Liver (tissue), 9 donors: ENCODE results near the gene CFAP99. TPM values are rescaled to one million over a fixed set of nuclear protein-coding genes. Genes with fewer than 3 reads are reported as not detected.

Experiments used
- DNase-seq: peaks from one replicate; pipeline ENCODE4 v3.0.0-alpha.2; 2017; ENCODE audit warnings: low spot score
- H3K27ac ChIP-seq, 2 donors: one replicate each; pipeline ENCODE4 v1.7.0; 2013; ENCODE audit warnings: inconsistent platforms in 2 of 2, low read length in 2 of 2, control low read depth in 1 of 2, low read depth in 1 of 2, mild to moderate bottlenecking in 1 of 2
- H3K27me3 ChIP-seq, 4 donors: one replicate each; pipeline versions ENCODE4 v1.6.1 to v1.7.0; 2013; ENCODE audit warnings: low read length in 3 of 4, inconsistent platforms in 1 of 4, mild to moderate bottlenecking in 1 of 4, moderate library complexity in 1 of 4; ENCODE audit not compliant: control insufficient read depth in 4 of 4, insufficient read depth in 4 of 4
- H3K36me3 ChIP-seq, 4 donors: one replicate each; pipeline versions ENCODE4 v1.6.1 to v1.7.0; 2013; ENCODE audit warnings: low read length in 3 of 4, mild to moderate bottlenecking in 3 of 4, low read depth in 1 of 4, moderate library complexity in 1 of 4; ENCODE audit not compliant: control insufficient read depth in 4 of 4, insufficient read depth in 3 of 4
- H3K4me1 ChIP-seq, 4 donors: one replicate each; pipeline versions ENCODE4 v1.6.1 to v1.7.0; 2013; ENCODE audit warnings: low read length in 3 of 4, mild to moderate bottlenecking in 3 of 4, moderate library complexity in 1 of 4; ENCODE audit not compliant: control insufficient read depth in 4 of 4, insufficient read depth in 4 of 4
- H3K4me3 ChIP-seq, 3 donors: one replicate each; pipeline versions ENCODE4 v1.6.1 to v1.7.0; 2013; ENCODE audit warnings: low read length in 3 of 3, control low read depth in 1 of 3, low read depth in 1 of 3, mild to moderate bottlenecking in 1 of 3
- H3K9ac ChIP-seq, 2 donors: one replicate each; pipeline ENCODE4 v1.7.0; 2013; ENCODE audit warnings: low read length in 2 of 2, mild to moderate bottlenecking in 2 of 2, moderate library complexity in 2 of 2, control low read depth in 1 of 2, low read depth in 1 of 2
- H3K9me3 ChIP-seq, 4 donors: one replicate each; pipeline versions ENCODE4 v1.6.1 to v1.7.0; 2013; ENCODE audit warnings: low read length in 3 of 4; ENCODE audit not compliant: control insufficient read depth in 4 of 4
- EGR1 ChIP-seq, 2 donors: IDR thresholded peaks; 2 replicates each; pipeline ENCODE4 v1.6.1; 2016 to 2018; ENCODE audit warnings: antibody characterized with exemption in 2 of 2, low read depth in 2 of 2
- FOXA1 ChIP-seq: IDR thresholded peaks from 2 replicates; pipeline ENCODE4 v1.6.1; 2016; ENCODE audit warnings: antibody characterized with exemption
- GABPA ChIP-seq, 2 donors: IDR thresholded peaks in 1 of 2; conservative IDR thresholded peaks in 1 of 2; 2 replicates each; pipeline ENCODE4 v1.6.1; 2016; ENCODE audit warnings: antibody characterized with exemption in 2 of 2, mild to moderate bottlenecking in 1 of 2, moderate library complexity in 1 of 2
- HNF4G ChIP-seq: IDR thresholded peaks from 2 replicates; pipeline ENCODE4 v1.6.1; 2016; ENCODE audit warnings: antibody characterized with exemption
- JUND ChIP-seq, 2 donors: IDR thresholded peaks; 2 replicates each; pipeline ENCODE4 v1.6.1; 2016; ENCODE audit warnings: antibody characterized with exemption in 2 of 2
- NR2F2 ChIP-seq: IDR thresholded peaks from 2 replicates; pipeline ENCODE4 v1.6.1; 2016; ENCODE audit warnings: antibody characterized with exemption
- RAD21 ChIP-seq, 2 donors: IDR thresholded peaks; 2 replicates each; pipeline ENCODE4 v1.6.1; 2016; ENCODE audit warnings: antibody characterized with exemption in 2 of 2, mild to moderate bottlenecking in 2 of 2
- RXRA ChIP-seq, 2 donors: IDR thresholded peaks; 2 replicates each; pipeline ENCODE4 v1.6.1; 2017 to 2018; ENCODE audit warnings: antibody characterized with exemption in 2 of 2, mild to moderate bottlenecking in 1 of 2
- TAF1 ChIP-seq: conservative IDR thresholded peaks from 2 replicates; pipeline ENCODE4 v1.6.1; 2016; ENCODE audit warnings: antibody characterized with exemption, mild to moderate bottlenecking
- YY1 ChIP-seq: IDR thresholded peaks from 2 replicates; pipeline ENCODE4 v1.6.1; 2016; ENCODE audit warnings: antibody characterized with exemption, mild to moderate bottlenecking
- WGBS: extraction: QIAGEN DNeasy Blood & Tissue Kit; methylation state at CpG from one replicate; pipeline ENCODE4 v1.1.7; 2013; 5-methylcytosine and 5-hydroxymethylcytosine counted together
- polyA plus RNA-seq, 2 donors: library from polyadenylated mRNA; stranded (reverse) in 1 of 2; unstranded in 1 of 2; fragments of 200-250 nt in 1 of 2; fragments of >200 nt in 1 of 2; fragmentation: Nextera tagmentation in 1 of 2; extraction: Ambion mirVana in 1 of 2; gene quantifications; one replicate each; pipeline versions ENCODE4 v1.2.1 to v1.2.3, GENCODE V29; 2013 to 2015
- total RNA-seq, 2 donors: library from RNA; depleted of rRNA; stranded (reverse); fragments of >200 nt; gene quantifications; one replicate each; pipeline ENCODE4 v1.2.3, GENCODE V29; 2014
- TF ChIP-seq, protein P1 (sequence below): fragments of 150-350 bp; IDR thresholded peaks from 2 replicates; pipeline ENCODE4 v1.5.1; 2017; ENCODE audit warnings: improper control_type of control experiment, low read depth, low read length; ENCODE audit not compliant: missing input control
- TF ChIP-seq, protein P2 (sequence below): IDR thresholded peaks from 2 replicates; pipeline ENCODE4 v1.6.1; 2016; ENCODE audit warnings: antibody characterized with exemption
- TF ChIP-seq, protein P3 (sequence below): IDR thresholded peaks from 2 replicates; pipeline ENCODE4 v1.6.1; 2016; ENCODE audit warnings: antibody characterized with exemption, mild to moderate bottlenecking
- TF ChIP-seq, protein P4 (sequence below): IDR thresholded peaks from 2 replicates; pipeline ENCODE4 v1.6.1; 2016; ENCODE audit warnings: antibody characterized with exemption
- donor health status: healthy.
- donor health status: healthy.
- donor health status: healthy.
- donor health status: healthy.
- donor health status: healthy.

The CFAP99 gene
- total and polyA plus RNA-seq, 4 donors: 0.33 to 0.36 TPM; not detected in 2

DNA sequence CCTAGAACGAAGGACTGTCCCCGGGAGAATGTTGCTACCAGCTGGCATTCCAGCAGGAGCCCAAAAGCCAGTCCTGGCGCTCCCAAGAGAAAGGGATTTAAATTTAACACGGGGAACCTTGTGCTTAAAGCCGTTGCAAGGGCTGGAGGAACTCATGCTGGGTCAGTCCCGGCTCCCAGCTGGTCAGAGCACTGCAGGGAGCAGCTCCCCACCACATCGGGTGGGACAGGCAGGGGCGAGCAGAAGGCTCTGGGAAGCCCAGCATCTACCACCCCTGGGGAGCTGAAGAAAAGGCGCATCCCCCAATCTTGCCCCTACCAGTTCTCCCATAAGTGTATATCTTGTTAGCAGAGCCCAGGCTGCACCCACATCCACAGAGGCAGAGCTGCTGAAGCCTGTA lies 15.7 kb downstream of the CFAP99 start (continued):
- TF ChIP-seq, protein P1, sequence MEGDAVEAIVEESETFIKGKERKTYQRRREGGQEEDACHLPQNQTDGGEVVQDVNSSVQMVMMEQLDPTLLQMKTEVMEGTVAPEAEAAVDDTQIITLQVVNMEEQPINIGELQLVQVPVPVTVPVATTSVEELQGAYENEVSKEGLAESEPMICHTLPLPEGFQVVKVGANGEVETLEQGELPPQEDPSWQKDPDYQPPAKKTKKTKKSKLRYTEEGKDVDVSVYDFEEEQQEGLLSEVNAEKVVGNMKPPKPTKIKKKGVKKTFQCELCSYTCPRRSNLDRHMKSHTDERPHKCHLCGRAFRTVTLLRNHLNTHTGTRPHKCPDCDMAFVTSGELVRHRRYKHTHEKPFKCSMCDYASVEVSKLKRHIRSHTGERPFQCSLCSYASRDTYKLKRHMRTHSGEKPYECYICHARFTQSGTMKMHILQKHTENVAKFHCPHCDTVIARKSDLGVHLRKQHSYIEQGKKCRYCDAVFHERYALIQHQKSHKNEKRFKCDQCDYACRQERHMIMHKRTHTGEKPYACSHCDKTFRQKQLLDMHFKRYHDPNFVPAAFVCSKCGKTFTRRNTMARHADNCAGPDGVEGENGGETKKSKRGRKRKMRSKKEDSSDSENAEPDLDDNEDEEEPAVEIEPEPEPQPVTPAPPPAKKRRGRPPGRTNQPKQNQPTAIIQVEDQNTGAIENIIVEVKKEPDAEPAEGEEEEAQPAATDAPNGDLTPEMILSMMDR: no peak
- TF ChIP-seq YY1 (no peak), GABPA (IDR thresholded peaks at IDR 0.05 in 1 of 2, conservative IDR thresholded peaks at IDR 0.05 in 1 of 2) (no peak)

DNA sequence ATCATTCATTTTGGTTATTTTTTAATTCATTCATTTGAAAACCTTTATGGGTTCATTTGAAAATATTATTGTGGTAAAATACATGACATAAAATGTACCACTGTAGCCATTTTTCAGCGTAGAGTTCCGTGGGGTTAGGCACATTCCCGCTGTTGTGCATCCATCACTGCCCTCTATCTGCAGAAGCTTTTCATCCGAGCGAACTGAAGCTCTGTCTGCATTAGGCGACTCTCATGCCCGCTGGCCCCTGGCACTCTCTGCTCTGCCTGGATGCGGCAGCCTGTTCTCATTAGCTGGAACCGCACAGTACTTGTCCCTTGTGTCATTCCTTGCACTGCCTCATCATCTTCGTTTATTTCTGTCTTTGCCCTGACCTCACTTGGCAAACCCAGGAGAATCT lies 17.5 kb downstream of the CFAP99 start:
- DNase-seq: no peak
- Histone ChIP-seq H3K27ac (no peak overlapping the region), H3K4me3 (no peak overlapping the region), H3K27me3 (no peaks in the 10 kb centered on the region), H3K9me3 (no peaks in the 10 kb centered on the region), H3K9ac (no peak overlapping the region), H3K4me1 (no peaks in the 10 kb centered on the region), H3K36me3 (no peaks in the 10 kb centered on the region)
- 61% methylated on average over 10 of the region's 10 CpGs for WGBS
- TF ChIP-seq YY1 (no peak), RAD21 (IDR thresholded peaks at IDR 0.05) (peak in 1 of 2 donors; percentile 35)
- TF ChIP-seq, protein P2, sequence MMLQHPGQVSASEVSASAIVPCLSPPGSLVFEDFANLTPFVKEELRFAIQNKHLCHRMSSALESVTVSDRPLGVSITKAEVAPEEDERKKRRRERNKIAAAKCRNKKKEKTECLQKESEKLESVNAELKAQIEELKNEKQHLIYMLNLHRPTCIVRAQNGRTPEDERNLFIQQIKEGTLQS: no peak

DNA sequence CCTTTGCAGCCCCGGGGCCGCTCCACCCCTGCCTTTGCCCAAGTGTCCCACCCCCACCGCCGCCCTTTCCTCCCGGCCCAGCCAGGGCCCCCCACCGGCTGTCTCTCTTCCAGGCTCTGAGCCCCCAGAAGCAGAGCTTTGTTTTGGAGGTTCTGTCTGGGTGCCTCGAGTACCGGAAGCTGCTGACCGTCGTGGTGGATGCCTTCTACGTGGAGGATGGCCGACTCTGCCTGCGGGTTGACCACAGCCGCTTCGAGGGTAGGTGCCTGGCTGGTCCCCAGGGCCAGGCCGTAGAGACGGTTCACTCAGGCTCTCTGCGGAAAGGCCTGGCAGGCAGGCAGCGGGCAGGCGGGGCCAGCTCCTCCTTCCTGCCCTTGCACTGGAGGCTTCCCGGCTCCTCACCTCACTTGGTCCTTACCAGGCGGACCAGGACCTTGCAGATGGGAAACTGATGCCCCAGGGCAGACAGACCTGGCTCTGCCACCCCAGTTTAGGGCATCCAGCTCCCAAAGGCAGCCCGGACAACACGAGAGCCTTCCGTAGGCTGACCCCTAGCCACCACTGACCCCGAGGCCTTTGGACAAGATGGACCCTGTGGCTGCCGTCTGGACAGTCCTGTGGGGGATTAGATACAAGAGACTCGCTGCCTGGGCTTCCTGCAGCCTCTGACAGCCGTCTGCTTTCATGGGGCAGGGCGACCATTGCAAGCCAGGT lies 18.2 kb downstream of the CFAP99 start:
- Histone ChIP-seq H3K9ac (no peak overlapping the region), H3K27me3 (no peaks in the 10 kb centered on the region), H3K4me3 (no peak overlapping the region), H3K9me3 (no peaks in the 10 kb centered on the region), H3K4me1 (no peaks in the 10 kb centered on the region), H3K27ac (no peak overlapping the region), H3K36me3 (no peaks in the 10 kb centered on the region)
- DNase-seq: no peak
- TF ChIP-seq NR2F2 (no peak), HNF4G (no peak), RAD21 (IDR thresholded peaks at IDR 0.05) (no peak), YY1 (no peak), GABPA (IDR thresholded peaks at IDR 0.05 in 1 of 2, conservative IDR thresholded peaks at IDR 0.05 in 1 of 2) (no peak), EGR1 (IDR thresholded peaks at IDR 0.05; ENCODE audit: low read depth in 2 of 2) (no peak)
- TF ChIP-seq, protein P2: no peak
- WGBS: 86% methylated on average over 30 of the region's 30 CpGs

DNA sequence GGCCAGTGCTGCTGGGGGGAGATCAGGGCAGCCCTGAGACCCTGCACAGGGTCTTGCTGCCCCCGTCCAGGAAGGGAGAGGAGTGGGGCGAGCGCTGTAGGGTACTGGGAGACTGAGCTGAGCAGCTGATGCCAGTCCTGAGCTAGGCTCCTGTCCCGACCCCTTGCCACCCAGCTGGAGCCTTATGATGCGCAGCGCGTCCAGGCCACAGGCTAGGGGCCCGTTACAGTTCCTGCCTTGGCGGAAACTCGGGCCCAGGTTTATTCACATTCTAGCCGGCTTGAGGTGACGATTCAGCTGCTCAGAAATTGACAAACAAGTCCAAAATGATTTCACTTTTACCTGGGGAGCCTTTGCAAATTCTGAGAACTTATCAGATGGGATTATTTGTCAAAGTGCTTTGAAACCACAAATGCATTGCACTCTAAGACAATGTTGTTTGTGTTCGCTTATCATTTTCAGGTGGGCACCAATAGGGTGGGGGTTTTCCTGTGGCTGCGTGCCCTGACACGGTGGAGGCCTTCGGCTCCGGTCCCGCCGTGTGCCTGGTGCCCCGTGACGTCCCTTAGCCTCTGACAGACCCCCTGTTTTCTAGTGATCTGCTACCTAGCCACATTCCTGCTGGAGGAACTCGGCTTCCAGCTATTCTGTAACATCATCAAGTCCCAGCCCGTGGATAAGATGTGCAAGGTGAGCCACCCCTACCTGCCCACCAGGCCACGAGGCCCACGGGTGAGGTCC lies 18.9 kb downstream of the CFAP99 start:
- H3K9me3 ChIP-seq: no peaks in the 10 kb centered on the region
- H3K4me1 ChIP-seq: no peaks in the 10 kb centered on the region
- no peak for DNase-seq
- H3K9ac ChIP-seq: no peak overlapping the region
- H3K27me3 ChIP-seq: no peaks in the 10 kb centered on the region
- no peaks in the 10 kb centered on the region for H3K36me3 ChIP-seq
- H3K4me3 ChIP-seq: no peak overlapping the region
- WGBS: 90% methylated on average over 25 of the region's 25 CpGs
- H3K27ac ChIP-seq: no peak overlapping the region
- TF ChIP-seq, protein P3, sequence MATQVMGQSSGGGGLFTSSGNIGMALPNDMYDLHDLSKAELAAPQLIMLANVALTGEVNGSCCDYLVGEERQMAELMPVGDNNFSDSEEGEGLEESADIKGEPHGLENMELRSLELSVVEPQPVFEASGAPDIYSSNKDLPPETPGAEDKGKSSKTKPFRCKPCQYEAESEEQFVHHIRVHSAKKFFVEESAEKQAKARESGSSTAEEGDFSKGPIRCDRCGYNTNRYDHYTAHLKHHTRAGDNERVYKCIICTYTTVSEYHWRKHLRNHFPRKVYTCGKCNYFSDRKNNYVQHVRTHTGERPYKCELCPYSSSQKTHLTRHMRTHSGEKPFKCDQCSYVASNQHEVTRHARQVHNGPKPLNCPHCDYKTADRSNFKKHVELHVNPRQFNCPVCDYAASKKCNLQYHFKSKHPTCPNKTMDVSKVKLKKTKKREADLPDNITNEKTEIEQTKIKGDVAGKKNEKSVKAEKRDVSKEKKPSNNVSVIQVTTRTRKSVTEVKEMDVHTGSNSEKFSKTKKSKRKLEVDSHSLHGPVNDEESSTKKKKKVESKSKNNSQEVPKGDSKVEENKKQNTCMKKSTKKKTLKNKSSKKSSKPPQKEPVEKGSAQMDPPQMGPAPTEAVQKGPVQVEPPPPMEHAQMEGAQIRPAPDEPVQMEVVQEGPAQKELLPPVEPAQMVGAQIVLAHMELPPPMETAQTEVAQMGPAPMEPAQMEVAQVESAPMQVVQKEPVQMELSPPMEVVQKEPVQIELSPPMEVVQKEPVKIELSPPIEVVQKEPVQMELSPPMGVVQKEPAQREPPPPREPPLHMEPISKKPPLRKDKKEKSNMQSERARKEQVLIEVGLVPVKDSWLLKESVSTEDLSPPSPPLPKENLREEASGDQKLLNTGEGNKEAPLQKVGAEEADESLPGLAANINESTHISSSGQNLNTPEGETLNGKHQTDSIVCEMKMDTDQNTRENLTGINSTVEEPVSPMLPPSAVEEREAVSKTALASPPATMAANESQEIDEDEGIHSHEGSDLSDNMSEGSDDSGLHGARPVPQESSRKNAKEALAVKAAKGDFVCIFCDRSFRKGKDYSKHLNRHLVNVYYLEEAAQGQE: no peak
- TF ChIP-seq GABPA (IDR thresholded peaks at IDR 0.05 in 1 of 2, conservative IDR thresholded peaks at IDR 0.05 in 1 of 2) (no peak), JUND (IDR thresholded peaks at IDR 0.05) (no peak), TAF1 (no peak), RXRA (IDR thresholded peaks at IDR 0.05) (no peak), EGR1 (IDR thresholded peaks at IDR 0.05; ENCODE audit: low read depth in 2 of 2) (no peak), RAD21 (IDR thresholded peaks at IDR 0.05) (no peak), FOXA1 (no peak), NR2F2 (no peak)
- TF ChIP-seq, protein P4, sequence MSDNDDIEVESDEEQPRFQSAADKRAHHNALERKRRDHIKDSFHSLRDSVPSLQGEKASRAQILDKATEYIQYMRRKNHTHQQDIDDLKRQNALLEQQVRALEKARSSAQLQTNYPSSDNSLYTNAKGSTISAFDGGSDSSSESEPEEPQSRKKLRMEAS: no peak
- TF ChIP-seq, protein P1: no peak
